Uterus (tissue), 2 donors: ENCODE measurements around the gene SIK1.
"Not testable (repeated sequence)": the region's sequence is repeated elsewhere in the genome, so short reads cannot be mapped to it uniquely, and the experiment has no call there.

Source experiments
- CTCF ChIP-seq, 4 experiments: fragments of 200-600 bp in 2 of 4; fragments of 450-650 bp in 2 of 4; sonication (generic) in 2 of 4; IDR thresholded peaks; one replicate each; pipeline ENCODE4 v1.5.1; 2016 to 2019; ENCODE audit warnings: antibody characterized with exemption in 4 of 4, mild to moderate bottlenecking in 2 of 4, moderate library complexity in 1 of 4
- POLR2A ChIP-seq, 2 donors: fragments of 450-650 bp; IDR thresholded peaks; one replicate each; pipeline ENCODE4 v1.6.1; 2016; ENCODE audit warnings: antibody characterized with exemption in 2 of 2, mild to moderate bottlenecking in 1 of 2, moderate library complexity in 1 of 2

DNA sequence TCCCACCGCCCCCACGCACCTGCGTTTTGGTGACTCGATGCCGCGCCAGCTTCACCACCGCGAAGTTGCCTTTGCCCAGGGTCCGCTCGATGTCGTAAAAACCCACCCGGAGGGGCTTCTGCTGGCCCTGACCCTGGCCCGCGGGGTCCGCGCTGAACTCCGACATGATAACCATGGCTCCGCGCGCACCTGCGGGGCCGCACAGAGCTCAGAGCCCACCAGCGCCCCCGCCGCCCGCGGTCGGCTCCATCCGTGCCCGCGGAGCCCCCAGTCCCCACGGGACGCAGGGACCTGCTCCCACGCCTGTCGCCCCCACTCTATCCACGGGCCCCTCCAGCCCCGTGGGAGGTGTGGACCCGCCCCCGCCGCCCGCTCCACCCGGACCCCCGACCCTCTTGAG, 927 bp downstream of the SIK1 start:
- not testable (repeated sequence) for TF ChIP-seq POLR2A, CTCF (IDR thresholded peaks at IDR 0.05)
